ENCODE data around the gene CFDP1.

CFDP1 gene

DNA sequence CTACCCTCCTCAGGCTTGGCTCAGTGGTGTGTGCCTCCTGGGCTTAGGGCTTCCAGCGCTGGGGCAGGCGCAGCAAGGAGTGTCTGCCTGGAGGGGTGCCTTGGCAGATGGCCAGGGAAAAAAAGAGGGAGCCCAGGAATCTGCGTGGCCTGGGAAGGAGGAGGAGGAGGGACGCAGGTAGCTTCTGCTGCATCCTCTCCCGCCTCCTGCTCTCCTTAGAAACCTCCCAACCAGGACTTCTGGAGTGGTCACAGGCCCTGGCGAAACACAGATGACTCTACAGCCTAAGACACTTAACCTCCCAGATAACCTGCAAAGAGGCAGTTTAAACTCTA is 174.5 kb downstream of the CFDP1 start:
- TF ChIP-seq POLR2A (IDR thresholded peaks at IDR 0.05; ENCODE audit: extremely low read depth, insufficient read length) (no peak), MYC (IDR thresholded peaks at IDR 0.05; ENCODE audit: low read depth, low read length) (no peak)
- TF ChIP-seq, protein P1, sequence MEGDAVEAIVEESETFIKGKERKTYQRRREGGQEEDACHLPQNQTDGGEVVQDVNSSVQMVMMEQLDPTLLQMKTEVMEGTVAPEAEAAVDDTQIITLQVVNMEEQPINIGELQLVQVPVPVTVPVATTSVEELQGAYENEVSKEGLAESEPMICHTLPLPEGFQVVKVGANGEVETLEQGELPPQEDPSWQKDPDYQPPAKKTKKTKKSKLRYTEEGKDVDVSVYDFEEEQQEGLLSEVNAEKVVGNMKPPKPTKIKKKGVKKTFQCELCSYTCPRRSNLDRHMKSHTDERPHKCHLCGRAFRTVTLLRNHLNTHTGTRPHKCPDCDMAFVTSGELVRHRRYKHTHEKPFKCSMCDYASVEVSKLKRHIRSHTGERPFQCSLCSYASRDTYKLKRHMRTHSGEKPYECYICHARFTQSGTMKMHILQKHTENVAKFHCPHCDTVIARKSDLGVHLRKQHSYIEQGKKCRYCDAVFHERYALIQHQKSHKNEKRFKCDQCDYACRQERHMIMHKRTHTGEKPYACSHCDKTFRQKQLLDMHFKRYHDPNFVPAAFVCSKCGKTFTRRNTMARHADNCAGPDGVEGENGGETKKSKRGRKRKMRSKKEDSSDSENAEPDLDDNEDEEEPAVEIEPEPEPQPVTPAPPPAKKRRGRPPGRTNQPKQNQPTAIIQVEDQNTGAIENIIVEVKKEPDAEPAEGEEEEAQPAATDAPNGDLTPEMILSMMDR (IDR thresholded peaks at IDR 0.05; ENCODE audit: low read depth, low read length), result no peak
- H3K4me3 ChIP-seq (ENCODE audit: low read depth, low read length), result no peak overlapping the region
- no peak for DNase-seq (ENCODE audit: low read depth)

DNA sequence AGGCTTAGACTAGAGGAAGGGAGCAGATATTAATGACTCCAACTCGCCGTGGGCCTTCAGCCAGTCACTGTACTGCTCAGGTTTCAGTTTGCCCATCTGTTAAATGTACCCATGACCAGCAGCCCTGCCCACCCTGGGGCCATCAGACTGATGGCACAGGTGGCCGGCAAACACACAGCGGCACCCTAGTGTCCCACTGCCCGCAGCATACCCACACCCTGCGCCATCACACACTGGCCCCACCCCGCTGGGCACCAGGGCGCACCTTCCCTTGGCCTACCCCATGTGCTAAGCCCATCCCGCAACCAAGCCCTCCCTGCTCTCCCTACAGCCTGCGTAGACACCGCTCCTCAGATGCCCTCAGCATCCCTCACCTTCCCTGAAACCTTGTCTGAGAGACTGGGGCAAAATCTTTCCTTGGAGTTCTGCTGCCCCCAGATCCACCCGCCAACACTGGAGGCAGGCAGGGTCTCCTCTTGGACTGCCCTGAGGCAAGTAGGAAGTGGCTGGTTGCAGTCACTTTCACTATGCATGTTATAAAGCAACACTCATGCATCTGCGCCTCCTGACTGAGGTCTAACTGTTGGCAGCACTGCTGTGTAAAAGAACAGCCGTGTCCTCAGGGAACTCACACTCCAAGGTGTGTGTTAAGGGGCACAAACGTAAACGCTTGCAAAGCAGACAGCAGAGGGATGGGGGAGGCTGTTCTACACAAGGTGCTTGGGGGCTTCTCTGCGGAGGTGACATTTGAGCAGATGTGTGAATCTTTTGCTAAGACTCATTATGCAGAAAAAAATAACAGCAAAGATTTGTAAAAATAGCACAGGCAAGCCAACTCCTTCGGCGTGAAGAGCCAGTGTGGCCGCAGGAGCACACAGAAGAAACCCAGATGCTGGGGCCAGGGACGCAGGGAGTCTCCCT is 175.2 kb downstream of the CFDP1 start:
- no peak overlapping the region for H3K4me3 ChIP-seq (ENCODE audit: low read depth, low read length)
- TF ChIP-seq, protein P2, sequence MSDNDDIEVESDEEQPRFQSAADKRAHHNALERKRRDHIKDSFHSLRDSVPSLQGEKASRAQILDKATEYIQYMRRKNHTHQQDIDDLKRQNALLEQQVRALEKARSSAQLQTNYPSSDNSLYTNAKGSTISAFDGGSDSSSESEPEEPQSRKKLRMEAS (IDR thresholded peaks at IDR 0.05; ENCODE audit: low read depth, low read length), result no peak
- TF ChIP-seq, protein P1 (IDR thresholded peaks at IDR 0.05; ENCODE audit: low read depth, low read length), result no peak
- TF ChIP-seq POLR2A (IDR thresholded peaks at IDR 0.05; ENCODE audit: extremely low read depth, insufficient read length), result no peak
- TF ChIP-seq MYC (IDR thresholded peaks at IDR 0.05; ENCODE audit: low read depth, low read length), result no peak

DNA sequence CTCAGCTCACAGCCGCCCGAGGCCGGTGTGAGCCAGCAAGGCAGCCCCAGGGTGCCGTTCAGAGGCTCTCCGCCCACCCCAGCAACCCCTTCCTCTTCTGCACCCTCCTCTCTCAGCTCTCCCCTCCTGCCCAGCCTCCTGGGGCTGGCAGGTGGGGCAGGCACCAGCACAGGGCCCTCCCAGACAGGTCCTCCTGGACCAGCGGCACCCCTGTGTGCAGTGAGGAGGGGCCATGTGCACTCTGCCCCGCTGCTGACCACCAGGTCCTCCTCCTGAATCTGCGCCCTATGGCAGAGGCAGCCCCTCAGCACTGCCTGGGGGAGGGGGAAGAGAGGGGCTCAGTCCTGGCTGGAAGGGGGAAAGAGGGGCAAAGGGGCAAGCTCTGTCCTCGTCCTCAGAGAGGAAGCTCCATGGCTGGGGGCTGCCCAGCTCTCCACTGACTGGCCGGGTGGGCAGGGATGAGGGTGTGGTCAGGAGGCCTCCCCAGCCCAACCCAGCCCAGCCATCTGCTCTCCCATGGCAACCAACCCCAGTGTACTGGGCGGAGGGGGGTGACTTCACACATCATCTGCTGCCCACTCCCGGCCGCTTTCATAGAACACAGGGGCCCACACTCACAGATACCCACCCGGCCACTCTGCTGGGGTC is 176.5 kb downstream of the CFDP1 start:
- TF ChIP-seq MYC (IDR thresholded peaks at IDR 0.05; ENCODE audit: low read depth, low read length), result no peak
- no peak for TF ChIP-seq POLR2A (IDR thresholded peaks at IDR 0.05; ENCODE audit: extremely low read depth, insufficient read length)
- TF ChIP-seq, protein P2 (IDR thresholded peaks at IDR 0.05; ENCODE audit: low read depth, low read length), result no peak
- TF ChIP-seq, protein P1 (IDR thresholded peaks at IDR 0.05; ENCODE audit: low read depth, low read length), result no peak
- DNase-seq (ENCODE audit: low read depth), result no peak

More for the DNA sequence above, 175.2 kb downstream of the CFDP1 start:
- no peak for DNase-seq (ENCODE audit: low read depth)

DNA sequence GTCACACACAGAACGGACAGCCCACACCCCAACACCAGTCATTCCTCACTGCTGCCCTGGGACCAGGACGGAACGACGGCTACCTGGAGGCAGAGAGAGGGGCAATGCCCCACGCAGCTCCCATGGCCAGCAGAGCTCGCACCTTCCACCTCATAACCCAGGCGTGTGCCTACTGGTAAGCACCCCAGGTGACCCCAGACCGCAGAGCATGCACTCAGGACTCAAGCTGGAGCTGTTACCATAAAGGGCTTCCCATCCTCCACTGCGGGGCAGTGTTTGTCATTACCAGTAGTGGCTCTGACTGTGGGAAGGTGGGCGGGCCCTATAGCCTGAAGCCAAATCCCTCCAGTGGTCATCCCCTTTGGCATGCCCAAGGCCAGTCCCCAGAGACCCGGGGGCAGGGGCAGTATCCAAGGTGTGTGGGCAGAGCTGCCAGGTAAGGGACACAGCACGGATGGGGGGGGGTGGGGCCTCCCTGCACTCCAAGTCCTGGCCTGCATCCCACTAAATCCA is 177.2 kb downstream of the CFDP1 start:
- no peak overlapping the region for H3K4me3 ChIP-seq (ENCODE audit: low read depth, low read length)
- DNase-seq (ENCODE audit: low read depth), result no peak
- no peak for TF ChIP-seq MYC (IDR thresholded peaks at IDR 0.05; ENCODE audit: low read depth, low read length)
- TF ChIP-seq, protein P1 (IDR thresholded peaks at IDR 0.05; ENCODE audit: low read depth, low read length), result peak; percentile 8

More for the DNA sequence above, 176.5 kb downstream of the CFDP1 start:
- no peak overlapping the region for H3K4me3 ChIP-seq (ENCODE audit: low read depth, low read length)

DNA sequence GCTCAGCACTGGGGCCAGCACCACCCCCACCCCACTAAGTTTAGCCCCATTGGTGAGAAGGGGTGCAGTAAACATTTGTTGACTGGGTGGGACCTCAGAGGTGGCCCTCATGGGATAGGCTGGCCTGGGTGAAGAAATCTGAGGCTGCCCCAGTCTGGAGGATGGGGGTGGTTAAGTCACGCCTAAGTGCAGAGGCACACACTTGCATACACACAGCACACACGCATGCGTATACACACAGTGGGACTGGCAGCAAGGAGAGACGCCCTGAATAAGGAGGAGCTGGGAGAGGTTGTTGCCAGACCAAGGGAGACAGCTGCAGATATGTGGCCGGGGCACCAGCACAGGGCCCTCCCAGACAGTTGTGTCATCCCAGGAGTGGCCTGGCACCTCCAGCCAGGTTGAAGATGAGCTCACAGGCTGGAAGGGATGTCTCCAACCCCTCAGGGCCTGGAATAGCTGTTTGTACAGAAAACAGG is 178.9 kb downstream of the CFDP1 start:
- DNase-seq (ENCODE audit: low read depth), result no peak
- TF ChIP-seq POLR2A (IDR thresholded peaks at IDR 0.05; ENCODE audit: extremely low read depth, insufficient read length), result no peak
- no peak for TF ChIP-seq MYC (IDR thresholded peaks at IDR 0.05; ENCODE audit: low read depth, low read length)
- TF ChIP-seq, protein P1 (IDR thresholded peaks at IDR 0.05; ENCODE audit: low read depth, low read length), result no peak
- TF ChIP-seq, protein P2 (IDR thresholded peaks at IDR 0.05; ENCODE audit: low read depth, low read length), result no peak
- H3K4me3 ChIP-seq (ENCODE audit: low read depth, low read length), result no peak overlapping the region
